GM23338 (cell line): ENCODE data around the gene KIAA2012. TPM values are rescaled to one million over a fixed set of nuclear protein-coding genes. Genes with fewer than 3 reads are reported as not detected.

ENCODE experiments used
- ATAC-seq: fragments of 200-7000 bp; cut with Tn5 transposase; 3 replicates; pipeline ENCODE4 v1.9.1; 2020
- DNase-seq: peaks from one replicate; pipeline ENCODE4 v3.0.0-alpha.2; 2015; ENCODE audit warnings: low spot score
- H2AFZ ChIP-seq: fragments of 200-600 bp; sonication (generic); 2 replicates; pipeline ENCODE4 v1.8.0; 2016; ENCODE audit warnings: antibody characterized with exemption, mild to moderate bottlenecking, moderate library complexity
- H3F3A ChIP-seq: fragments of 200-600 bp; sonication (generic); replicated peaks from 2 replicates; pipeline ENCODE4 v1.8.0; 2017; ENCODE audit warnings: antibody characterized with exemption, mixed run types, low read depth
- H3K27ac ChIP-seq: fragments of 200-600 bp; sonication (generic); 2 replicates; pipeline ENCODE4 v1.6.1; 2016; ENCODE audit warnings: low read depth
- H3K27me3 ChIP-seq: fragments of 200-600 bp; sonication (generic); 2 replicates; pipeline ENCODE4 v1.8.0; 2016; ENCODE audit warnings: mild to moderate bottlenecking, mixed run types, moderate library complexity; ENCODE audit not compliant: insufficient read depth
- H3K36me3 ChIP-seq: fragments of 200-600 bp; sonication (generic); 2 replicates; pipeline ENCODE4 v1.8.0; 2016; ENCODE audit warnings: mild to moderate bottlenecking; ENCODE audit not compliant: insufficient read depth
- H3K4me1 ChIP-seq: fragments of 200-600 bp; sonication (generic); 2 replicates; pipeline ENCODE4 v1.8.0; 2016; ENCODE audit warnings: mild to moderate bottlenecking, moderate library complexity; ENCODE audit not compliant: insufficient read depth
- H3K4me2 ChIP-seq: fragments of 200-600 bp; sonication (generic); 2 replicates; pipeline ENCODE4 v1.7.1; 2017; ENCODE audit warnings: mixed run types
- H3K4me3 ChIP-seq: fragments of 200-600 bp; sonication (generic); 2 replicates; pipeline ENCODE4 v1.6.1; 2016; ENCODE audit warnings: mixed run types
- H3K79me2 ChIP-seq: fragments of 200-600 bp; sonication (generic); replicated peaks from 2 replicates; pipeline ENCODE4 v1.8.0; 2017; ENCODE audit warnings: mild to moderate bottlenecking; ENCODE audit not compliant: insufficient read depth
- H3K9me2 ChIP-seq: fragments of 200-600 bp; sonication (generic); 2 replicates; pipeline ENCODE4 v1.8.0; 2017; ENCODE audit not compliant: insufficient read depth
- H4K20me1 ChIP-seq: fragments of 200-600 bp; sonication (generic); replicated peaks from 2 replicates; pipeline ENCODE4 v1.8.0; 2017; ENCODE audit warnings: mild to moderate bottlenecking; ENCODE audit not compliant: insufficient read depth
- H3K27ac Mint-ChIP-seq: 2 replicates; pipeline ENCODE4 v1.8.0; 2020; ENCODE audit warnings: inconsistent platforms, mild to moderate bottlenecking, moderate library complexity, mixed read lengths
- H3K27me3 Mint-ChIP-seq: 3 replicates; pipeline ENCODE4 v1.8.0; 2022; ENCODE audit warnings: low read depth, mild to moderate bottlenecking, moderate library complexity, mixed read lengths, inconsistent platforms; ENCODE audit not compliant: insufficient read depth, poor library complexity
- H3K36me3 Mint-ChIP-seq: 3 replicates; pipeline ENCODE4 v1.8.0; 2021; ENCODE audit warnings: low read depth, mild to moderate bottlenecking, inconsistent platforms, moderate library complexity, mixed read lengths
- H3K4me1 Mint-ChIP-seq: 3 replicates; pipeline ENCODE4 v1.8.0; 2020; ENCODE audit warnings: mild to moderate bottlenecking, inconsistent platforms, mixed read lengths
- H3K4me3 Mint-ChIP-seq: 3 replicates; pipeline ENCODE4 v1.8.0; 2021; ENCODE audit warnings: moderate library complexity, mild to moderate bottlenecking, inconsistent platforms, mixed read lengths
- H3K9me3 Mint-ChIP-seq: 3 replicates; pipeline ENCODE4 v1.8.0; 2020; ENCODE audit warnings: moderate library complexity, mild to moderate bottlenecking, inconsistent platforms, mixed read lengths
- CREB1 ChIP-seq: fragments of 250-450 bp; sonication (Bioruptor Pico); IDR thresholded peaks from 2 replicates; pipeline ENCODE4 v1.5.0; 2020; ENCODE audit warnings: low read depth, mild to moderate bottlenecking, moderate library complexity
- STAT1 ChIP-seq: IDR thresholded peaks from one replicate; pipeline ENCODE4 v1.6.1; 2016; ENCODE audit warnings: antibody characterized with exemption; ENCODE audit not compliant: unreplicated experiment
- ZNF114 ChIP-seq: fragments of 250-450 bp; sonication (Bioruptor Pico); IDR thresholded peaks from 2 replicates; pipeline ENCODE4 v1.5.0; 2020; ENCODE audit warnings: mild to moderate bottlenecking, moderate library complexity
- polyA plus RNA-seq: library from polyadenylated mRNA; unstranded; fragments of >200 nt; fragmentation: Nextera tagmentation; extraction: Ambion mirVana; gene quantifications from 2 replicates; pipeline ENCODE4 v1.2.1, GENCODE V29; 2016
- total RNA-seq: library from RNA; depleted of rRNA; stranded (reverse); fragments of >200 nt; shearing (Covaris generic); gene quantifications from 2 replicates; pipeline ENCODE4 v1.2.3, GENCODE V29; 2014
- TF ChIP-seq, protein P1 (sequence below): fragments of 250-450 bp; sonication (Bioruptor Pico); IDR thresholded peaks from 2 replicates; pipeline ENCODE4 v1.5.0; 2020; ENCODE audit warnings: mild to moderate bottlenecking, moderate library complexity
- TF ChIP-seq, protein P2 (sequence below), 2 experiments: fragments of 200-600 bp in 1 of 2; sonication (generic) in 1 of 2; conservative IDR thresholded peaks; 2 replicates each; pipeline versions ENCODE4 v1.5.1 to v1.6.1; 2016 to 2017; ENCODE audit warnings: antibody characterized with exemption in 2 of 2, low read depth in 2 of 2, mild to moderate bottlenecking in 2 of 2, moderate library complexity in 1 of 2
- TF ChIP-seq, protein P3 (sequence below): IDR thresholded peaks from 2 replicates; pipeline ENCODE4 v1.6.1; 2016; ENCODE audit warnings: antibody characterized with exemption

KIAA2012 gene
- total and polyA plus RNA-seq, 2 experiments from 2014 or later: 0.03 to 0.08 TPM

DNA sequence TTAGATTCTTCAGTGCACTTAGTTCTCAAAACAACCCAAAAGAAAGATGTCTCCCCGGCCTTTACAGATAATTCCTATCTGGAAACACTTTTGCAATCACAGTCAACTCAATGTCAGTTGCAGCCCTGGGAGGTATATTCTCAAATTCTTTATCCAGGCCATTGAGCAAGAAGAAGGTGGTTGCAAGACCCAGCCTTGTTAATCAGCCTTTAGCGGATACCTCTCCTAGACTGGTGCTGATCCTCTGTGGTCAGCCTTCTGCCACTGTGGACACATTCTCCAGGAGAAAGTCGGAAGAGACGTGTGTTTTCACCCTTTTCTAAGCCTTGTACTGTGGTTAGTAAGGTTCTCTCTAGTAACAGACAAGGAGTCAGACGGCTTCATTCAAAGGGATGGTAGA lies 47.2 kb upstream of the KIAA2012 start (continued):
- TF ChIP-seq, protein P1, sequence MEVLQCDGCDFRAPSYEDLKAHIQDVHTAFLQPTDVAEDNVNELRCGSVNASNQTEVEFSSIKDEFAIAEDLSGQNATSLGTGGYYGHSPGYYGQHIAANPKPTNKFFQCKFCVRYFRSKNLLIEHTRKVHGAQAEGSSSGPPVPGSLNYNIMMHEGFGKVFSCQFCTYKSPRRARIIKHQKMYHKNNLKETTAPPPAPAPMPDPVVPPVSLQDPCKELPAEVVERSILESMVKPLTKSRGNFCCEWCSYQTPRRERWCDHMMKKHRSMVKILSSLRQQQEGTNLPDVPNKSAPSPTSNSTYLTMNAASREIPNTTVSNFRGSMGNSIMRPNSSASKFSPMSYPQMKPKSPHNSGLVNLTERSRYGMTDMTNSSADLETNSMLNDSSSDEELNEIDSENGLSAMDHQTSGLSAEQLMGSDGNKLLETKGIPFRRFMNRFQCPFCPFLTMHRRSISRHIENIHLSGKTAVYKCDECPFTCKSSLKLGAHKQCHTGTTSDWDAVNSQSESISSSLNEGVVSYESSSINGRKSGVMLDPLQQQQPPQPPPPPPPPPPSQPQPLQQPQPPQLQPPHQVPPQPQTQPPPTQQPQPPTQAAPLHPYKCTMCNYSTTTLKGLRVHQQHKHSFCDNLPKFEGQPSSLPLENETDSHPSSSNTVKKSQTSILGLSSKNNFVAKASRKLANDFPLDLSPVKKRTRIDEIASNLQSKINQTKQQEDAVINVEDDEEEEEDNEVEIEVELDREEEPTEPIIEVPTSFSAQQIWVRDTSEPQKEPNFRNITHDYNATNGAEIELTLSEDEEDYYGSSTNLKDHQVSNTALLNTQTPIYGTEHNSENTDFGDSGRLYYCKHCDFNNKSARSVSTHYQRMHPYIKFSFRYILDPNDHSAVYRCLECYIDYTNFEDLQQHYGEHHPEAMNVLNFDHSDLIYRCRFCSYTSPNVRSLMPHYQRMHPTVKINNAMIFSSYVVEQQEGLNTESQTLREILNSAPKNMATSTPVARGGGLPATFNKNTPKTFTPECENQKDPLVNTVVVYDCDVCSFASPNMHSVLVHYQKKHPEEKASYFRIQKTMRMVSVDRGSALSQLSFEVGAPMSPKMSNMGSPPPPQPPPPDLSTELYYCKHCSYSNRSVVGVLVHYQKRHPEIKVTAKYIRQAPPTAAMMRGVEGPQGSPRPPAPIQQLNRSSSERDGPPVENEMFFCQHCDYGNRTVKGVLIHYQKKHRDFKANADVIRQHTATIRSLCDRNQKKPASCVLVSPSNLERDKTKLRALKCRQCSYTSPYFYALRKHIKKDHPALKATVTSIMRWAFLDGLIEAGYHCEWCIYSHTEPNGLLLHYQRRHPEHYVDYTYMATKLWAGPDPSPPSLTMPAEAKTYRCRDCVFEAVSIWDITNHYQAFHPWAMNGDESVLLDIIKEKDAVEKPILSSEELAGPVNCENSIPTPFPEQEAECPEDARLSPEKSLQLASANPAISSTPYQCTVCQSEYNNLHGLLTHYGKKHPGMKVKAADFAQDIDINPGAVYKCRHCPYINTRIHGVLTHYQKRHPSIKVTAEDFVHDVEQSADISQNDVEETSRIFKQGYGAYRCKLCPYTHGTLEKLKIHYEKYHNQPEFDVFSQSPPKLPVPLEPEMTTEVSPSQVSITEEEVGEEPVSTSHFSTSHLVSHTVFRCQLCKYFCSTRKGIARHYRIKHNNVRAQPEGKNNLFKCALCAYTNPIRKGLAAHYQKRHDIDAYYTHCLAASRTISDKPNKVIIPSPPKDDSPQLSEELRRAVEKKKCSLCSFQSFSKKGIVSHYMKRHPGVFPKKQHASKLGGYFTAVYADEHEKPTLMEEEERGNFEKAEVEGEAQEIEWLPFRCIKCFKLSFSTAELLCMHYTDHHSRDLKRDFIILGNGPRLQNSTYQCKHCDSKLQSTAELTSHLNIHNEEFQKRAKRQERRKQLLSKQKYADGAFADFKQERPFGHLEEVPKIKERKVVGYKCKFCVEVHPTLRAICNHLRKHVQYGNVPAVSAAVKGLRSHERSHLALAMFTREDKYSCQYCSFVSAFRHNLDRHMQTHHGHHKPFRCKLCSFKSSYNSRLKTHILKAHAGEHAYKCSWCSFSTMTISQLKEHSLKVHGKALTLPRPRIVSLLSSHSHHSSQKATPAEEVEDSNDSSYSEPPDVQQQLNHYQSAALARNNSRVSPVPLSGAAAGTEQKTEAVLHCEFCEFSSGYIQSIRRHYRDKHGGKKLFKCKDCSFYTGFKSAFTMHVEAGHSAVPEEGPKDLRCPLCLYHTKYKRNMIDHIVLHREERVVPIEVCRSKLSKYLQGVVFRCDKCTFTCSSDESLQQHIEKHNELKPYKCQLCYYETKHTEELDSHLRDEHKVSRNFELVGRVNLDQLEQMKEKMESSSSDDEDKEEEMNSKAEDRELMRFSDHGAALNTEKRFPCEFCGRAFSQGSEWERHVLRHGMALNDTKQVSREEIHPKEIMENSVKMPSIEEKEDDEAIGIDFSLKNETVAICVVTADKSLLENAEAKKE (CRISPR knock-in tag): no peak
- TF ChIP-seq ZNF114 (CRISPR knock-in tag): no peak

DNA sequence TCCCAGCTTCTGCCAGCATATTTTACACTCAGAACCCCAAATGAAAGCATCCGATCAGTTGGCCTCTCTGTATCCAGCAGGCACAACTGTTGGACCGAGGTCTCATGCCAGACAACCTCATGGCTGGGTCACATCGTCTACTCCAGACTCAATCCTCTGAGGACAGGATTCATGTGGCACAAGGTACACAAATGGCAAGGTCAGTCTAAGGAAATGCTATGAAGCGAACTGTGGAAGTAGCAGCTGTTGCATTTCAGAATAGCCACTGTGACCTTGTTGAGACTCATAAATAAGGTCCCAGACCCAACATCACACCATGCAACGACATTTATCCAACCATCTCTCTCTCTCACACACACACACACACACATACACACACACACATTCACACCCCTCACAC lies 46.5 kb upstream of the KIAA2012 start:
- Histone ChIP-seq H3K27me3 (peaks cover 40% of the 10 kb centered on the region), H3K9me2 (no peaks in the 10 kb centered on the region), H3K27ac (no peak overlapping the region), H3K4me1 (peaks cover 55% of the 10 kb centered on the region), H3K4me3 (no peak overlapping the region), H3K4me2 (peak overlapping the region; percentile 61), H3F3A (peaks cover 21% of the 10 kb centered on the region), H3K79me2 (0 out of 2 replicates have a peak, but pooled peaks cover 4% of the 10 kb centered on the region), H3K36me3 (no peaks in the 10 kb centered on the region), H2AFZ (no peak overlapping the region), H4K20me1 (no peaks in the 10 kb centered on the region)
- Mint-ChIP-seq H3K27me3 (peaks cover 24% of the 10 kb centered on the region), H3K4me3 (no peak overlapping the region; the same call in 2 of the 3 replicates), H3K36me3 (no peaks in the 10 kb centered on the region; the same call in 2 of the 3 replicates), H3K4me1 (peaks cover 65% of the 10 kb centered on the region), H3K27ac (no peak overlapping the region), H3K9me3 (no peaks in the 10 kb centered on the region)
- TF ChIP-seq, protein P2, sequence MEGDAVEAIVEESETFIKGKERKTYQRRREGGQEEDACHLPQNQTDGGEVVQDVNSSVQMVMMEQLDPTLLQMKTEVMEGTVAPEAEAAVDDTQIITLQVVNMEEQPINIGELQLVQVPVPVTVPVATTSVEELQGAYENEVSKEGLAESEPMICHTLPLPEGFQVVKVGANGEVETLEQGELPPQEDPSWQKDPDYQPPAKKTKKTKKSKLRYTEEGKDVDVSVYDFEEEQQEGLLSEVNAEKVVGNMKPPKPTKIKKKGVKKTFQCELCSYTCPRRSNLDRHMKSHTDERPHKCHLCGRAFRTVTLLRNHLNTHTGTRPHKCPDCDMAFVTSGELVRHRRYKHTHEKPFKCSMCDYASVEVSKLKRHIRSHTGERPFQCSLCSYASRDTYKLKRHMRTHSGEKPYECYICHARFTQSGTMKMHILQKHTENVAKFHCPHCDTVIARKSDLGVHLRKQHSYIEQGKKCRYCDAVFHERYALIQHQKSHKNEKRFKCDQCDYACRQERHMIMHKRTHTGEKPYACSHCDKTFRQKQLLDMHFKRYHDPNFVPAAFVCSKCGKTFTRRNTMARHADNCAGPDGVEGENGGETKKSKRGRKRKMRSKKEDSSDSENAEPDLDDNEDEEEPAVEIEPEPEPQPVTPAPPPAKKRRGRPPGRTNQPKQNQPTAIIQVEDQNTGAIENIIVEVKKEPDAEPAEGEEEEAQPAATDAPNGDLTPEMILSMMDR (conservative IDR thresholded peaks at IDR 0.05; ENCODE audit: low read depth in 2 of 2): no peak
- TF ChIP-seq STAT1: no peak
- TF ChIP-seq CREB1 (CRISPR knock-in tag): no peak
- TF ChIP-seq, protein P3, sequence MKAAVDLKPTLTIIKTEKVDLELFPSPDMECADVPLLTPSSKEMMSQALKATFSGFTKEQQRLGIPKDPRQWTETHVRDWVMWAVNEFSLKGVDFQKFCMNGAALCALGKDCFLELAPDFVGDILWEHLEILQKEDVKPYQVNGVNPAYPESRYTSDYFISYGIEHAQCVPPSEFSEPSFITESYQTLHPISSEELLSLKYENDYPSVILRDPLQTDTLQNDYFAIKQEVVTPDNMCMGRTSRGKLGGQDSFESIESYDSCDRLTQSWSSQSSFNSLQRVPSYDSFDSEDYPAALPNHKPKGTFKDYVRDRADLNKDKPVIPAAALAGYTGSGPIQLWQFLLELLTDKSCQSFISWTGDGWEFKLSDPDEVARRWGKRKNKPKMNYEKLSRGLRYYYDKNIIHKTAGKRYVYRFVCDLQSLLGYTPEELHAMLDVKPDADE: no peak
- ATAC-seq (no peak), DNase-seq (no peak)
